KOPT-K1 (cell line): Measurements from ENCODE around the gene CD99.
"Not testable (repeated sequence)": the region's sequence is repeated elsewhere in the genome, so short reads cannot be mapped to it uniquely, and the experiment has no call there.

Source experiments
- H3K27ac ChIP-seq: fragments of 200-600 bp; sonication (generic); 2 replicates; pipeline ENCODE4 v1.5.1; 2016; ENCODE audit warnings: antibody characterized with exemption, mild to moderate bottlenecking, low read depth, low read length; ENCODE audit not compliant: poor library complexity, severe bottlenecking
- H3K36me3 ChIP-seq: fragments of 200-600 bp; sonication (generic); 2 replicates; pipeline ENCODE4 v1.5.1; 2017; ENCODE audit warnings: antibody characterized with exemption, mild to moderate bottlenecking, low read length, moderate library complexity; ENCODE audit not compliant: insufficient read depth
- H3K9me3 ChIP-seq: fragments of 200-600 bp; sonication (generic); 2 replicates; pipeline ENCODE4 v1.5.1; 2017; ENCODE audit warnings: antibody characterized with exemption, low read length, mild to moderate bottlenecking; ENCODE audit not compliant: insufficient read depth, poor library complexity, severe bottlenecking

Gene CD99

DNA sequence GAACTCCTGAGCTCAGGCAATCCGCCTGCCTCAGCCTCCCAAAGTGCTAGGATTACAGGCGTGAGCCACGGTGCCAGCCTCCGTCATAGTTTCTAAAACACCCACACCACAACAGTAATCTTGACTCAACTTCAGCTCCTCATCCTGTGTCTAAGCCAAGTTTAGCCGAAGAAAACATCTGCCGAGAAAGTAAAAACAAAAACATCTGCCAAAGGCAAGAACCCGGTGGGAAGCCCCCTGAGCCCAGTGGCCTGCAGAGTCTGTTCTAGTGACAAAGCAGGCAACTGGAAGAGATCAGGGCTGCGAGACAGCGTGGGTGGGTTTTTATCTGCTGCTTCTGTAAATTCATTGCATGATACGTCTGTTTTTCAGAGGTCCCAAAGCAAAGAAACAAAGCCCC, 26.6 kb upstream of the CD99 start:
- H3K9me3 ChIP-seq, result no peaks in the 10 kb centered on the region
- no peak overlapping the region for H3K27ac ChIP-seq
- H3K36me3 ChIP-seq, result no peaks in the 10 kb centered on the region; the same call in 1 of the 2 replicates

- H3K36me3 ChIP-seq, result no peaks in the 10 kb centered on the region; the same call in 1 of the 2 replicates
- no peak overlapping the region for H3K27ac ChIP-seq
- H3K9me3 ChIP-seq, result no peaks in the 10 kb centered on the region
Observed at GRCh38 chrX:2665387-2666304, 25.4 kb upstream of the CD99 start.

DNA sequence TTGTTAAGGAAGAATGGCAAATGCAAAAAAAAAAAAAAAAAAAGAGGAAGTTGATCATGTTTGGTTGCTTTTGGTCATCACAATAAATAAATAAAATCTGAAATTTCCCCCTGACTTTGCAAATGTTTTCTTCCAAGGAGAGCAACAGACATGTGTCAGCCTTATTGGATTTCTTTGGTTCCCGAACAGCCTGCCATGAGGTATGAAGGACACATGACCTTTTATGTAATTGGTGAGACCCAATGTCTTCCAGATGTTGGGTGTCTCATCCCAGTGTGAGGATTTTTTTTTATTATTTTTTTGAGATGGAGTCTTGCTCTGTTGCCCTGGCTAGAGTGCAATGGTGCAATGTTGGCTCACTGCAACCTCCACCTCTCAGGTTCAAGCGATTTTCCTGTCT, 24.6 kb upstream of the CD99 start:
- no peak overlapping the region for H3K27ac ChIP-seq

GRCh38 chrX:2670978-2671377, 20.1 kb upstream of the CD99 start:
- H3K27ac ChIP-seq, result no peak overlapping the region

More for the DNA sequence above, 24.6 kb upstream of the CD99 start:
- Histone ChIP-seq H3K36me3 (no peaks in the 10 kb centered on the region; the same call in 1 of the 2 replicates), H3K9me3 (no peaks in the 10 kb centered on the region)

GRCh38 chrX:2672084-2672483, 19.0 kb upstream of the CD99 start:
- no peak overlapping the region for H3K27ac ChIP-seq
- H3K9me3 ChIP-seq, result no peaks in the 10 kb centered on the region
- no peaks in the 10 kb centered on the region for H3K36me3 ChIP-seq

More at GRCh38 chrX:2670978-2671377, 20.1 kb upstream of the CD99 start:
- no peaks in the 10 kb centered on the region; the same call in 1 of the 2 replicates for H3K36me3 ChIP-seq
- H3K9me3 ChIP-seq, result no peaks in the 10 kb centered on the region

DNA sequence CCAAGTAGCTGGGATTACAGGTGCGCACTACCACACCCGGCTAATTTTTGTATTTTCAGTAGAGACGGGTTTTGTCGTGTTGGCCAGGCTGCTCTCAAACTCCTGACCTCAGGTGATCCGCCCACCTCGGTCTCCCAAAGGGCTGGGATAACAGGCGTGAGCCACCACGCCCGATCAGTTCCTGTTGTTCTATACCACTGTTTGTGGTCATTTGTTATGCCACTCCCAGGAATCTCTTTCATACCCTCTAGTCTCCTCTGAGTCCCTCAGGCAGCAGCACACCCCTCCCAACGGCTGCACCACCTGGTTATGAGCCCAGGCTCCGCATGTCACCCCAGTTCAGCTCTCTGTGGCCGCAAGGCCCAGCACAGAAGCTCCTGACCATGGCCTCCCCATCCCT, 17.5 kb upstream of the CD99 start:
- H3K27ac ChIP-seq, result no peak overlapping the region
- no peaks in the 10 kb centered on the region for H3K9me3 ChIP-seq
- no peaks in the 10 kb centered on the region for H3K36me3 ChIP-seq

DNA sequence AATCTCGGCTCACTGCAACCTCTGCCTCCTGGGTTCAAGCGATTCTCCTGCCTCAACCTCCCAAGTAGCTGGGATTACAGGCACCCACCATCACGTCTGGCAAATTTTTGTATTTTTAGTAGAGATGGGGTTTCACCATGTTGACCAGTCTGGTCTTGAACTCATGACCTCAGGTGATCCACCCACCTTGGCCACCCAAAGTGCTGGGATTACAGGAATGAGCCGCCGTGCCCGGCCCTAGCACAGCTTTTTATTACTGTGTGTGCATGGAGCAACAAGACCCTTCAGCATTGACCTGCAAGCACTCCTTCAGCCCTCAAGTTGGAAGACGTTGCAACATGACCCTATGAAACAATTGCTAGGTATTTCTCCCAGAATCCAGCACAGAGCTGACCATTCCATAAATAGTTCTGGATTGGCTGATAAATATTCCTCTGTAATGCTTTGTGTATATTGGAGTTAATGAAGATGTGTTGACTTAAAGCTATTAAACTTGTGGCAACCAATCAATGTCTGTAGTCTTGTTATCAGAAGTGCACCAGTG, 15.4 kb upstream of the CD99 start:
- not testable (repeated sequence) for H3K9me3 ChIP-seq, H3K36me3 ChIP-seq, H3K27ac ChIP-seq

DNA sequence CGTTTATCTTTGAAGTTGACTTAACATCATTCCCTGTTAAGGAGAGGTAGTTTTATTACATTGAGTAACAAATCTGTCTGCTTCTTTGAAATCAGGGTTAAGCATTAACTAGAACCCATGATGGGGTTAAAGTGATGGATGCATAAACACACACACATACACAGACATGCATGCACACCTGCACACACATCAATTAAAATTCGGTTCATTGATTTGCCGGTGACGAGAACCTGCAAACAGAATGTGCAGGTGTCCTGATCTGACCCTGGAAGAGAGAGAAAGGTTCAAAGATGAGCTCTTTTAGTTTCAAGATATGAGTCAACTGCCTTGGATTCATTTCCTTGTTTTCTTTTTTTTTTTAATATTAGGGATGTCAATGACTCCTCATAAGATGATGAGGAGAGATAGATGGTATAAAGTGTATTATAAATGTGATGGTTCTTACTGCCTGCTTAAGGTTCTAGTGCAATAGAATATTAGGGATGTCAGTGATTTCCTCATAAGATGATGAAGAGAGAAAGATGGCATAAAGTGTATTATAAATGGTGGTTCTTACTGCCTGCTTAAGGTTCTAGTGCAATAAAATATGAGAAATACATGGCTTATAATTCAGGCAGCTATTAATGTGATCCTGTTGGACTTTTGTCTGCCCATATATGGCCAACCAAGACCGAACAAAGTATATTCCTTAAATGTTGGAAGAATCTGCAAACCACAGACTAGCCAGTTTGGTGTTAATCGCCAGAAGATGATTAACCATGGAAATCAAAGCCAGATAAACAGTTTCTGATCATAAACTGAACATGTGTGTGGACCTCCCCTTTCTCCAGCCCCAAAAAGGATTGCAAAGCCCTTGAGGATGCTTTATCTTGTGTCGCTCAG, 14.1 kb upstream of the CD99 start:
- Histone ChIP-seq H3K9me3 (no peaks in the 10 kb centered on the region), H3K27ac (no peak overlapping the region), H3K36me3 (no peaks in the 10 kb centered on the region)

- no peaks in the 10 kb centered on the region for H3K36me3 ChIP-seq
- no peak overlapping the region for H3K27ac ChIP-seq
- H3K9me3 ChIP-seq, result no peaks in the 10 kb centered on the region
Observed at GRCh38 chrX:2677764-2678163, 13.3 kb upstream of the CD99 start.

- H3K36me3 ChIP-seq, result no peaks in the 10 kb centered on the region
- no peaks in the 10 kb centered on the region for H3K9me3 ChIP-seq
- H3K27ac ChIP-seq, result no peak overlapping the region
Observed at GRCh38 chrX:2678583-2678982, 12.5 kb upstream of the CD99 start.

DNA sequence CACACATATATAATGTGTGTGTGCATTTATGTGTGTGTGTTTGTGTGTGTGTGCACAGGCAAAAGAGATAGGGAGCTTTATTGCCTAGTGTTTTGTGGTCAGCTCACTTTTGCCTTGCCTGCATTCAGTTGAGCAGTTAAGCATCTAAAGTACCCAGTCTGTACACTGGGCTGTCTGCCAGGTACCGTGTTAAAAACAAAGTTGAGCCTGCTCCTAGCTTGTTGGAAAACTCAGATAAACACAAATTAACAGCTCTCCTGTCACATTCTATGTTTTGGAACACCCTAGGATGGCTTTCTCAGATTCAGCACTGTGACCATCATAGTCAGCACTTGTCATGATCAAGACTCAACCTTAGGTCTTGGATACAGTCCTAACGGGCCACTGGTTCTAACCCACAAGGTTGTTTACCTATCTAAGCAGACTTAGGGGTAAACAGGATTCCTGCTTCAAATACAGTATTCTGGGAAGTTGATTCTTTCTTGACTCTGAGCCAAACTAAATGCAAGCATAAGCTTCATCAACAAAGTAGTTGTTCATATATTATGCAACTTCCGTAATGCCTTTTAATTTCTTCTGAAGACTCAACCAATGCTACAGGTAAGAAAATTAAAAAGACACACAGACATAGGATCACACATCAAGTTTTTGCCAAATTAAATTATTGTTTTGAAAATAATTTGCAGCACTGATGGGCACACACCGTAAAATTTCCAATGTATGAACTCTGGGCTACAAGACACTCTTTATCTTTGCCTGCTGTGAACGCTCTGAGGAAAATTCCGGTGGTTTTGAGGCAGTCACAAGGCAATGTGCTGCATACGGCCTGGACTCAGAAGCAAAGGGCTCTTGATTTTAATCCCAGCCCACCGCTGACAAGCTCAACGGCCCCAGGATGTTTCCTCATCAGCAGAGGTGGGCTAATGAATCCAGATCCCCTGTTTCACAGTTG, 11.3 kb upstream of the CD99 start:
- H3K9me3 ChIP-seq, result no peaks in the 10 kb centered on the region
- H3K27ac ChIP-seq, result no peak overlapping the region
- H3K36me3 ChIP-seq, result no peaks in the 10 kb centered on the region

GRCh38 chrX:2680486-2681348, 10.4 kb upstream of the CD99 start:
- Histone ChIP-seq H3K27ac (no peak overlapping the region), H3K36me3 (no peaks in the 10 kb centered on the region), H3K9me3 (no peaks in the 10 kb centered on the region)

DNA sequence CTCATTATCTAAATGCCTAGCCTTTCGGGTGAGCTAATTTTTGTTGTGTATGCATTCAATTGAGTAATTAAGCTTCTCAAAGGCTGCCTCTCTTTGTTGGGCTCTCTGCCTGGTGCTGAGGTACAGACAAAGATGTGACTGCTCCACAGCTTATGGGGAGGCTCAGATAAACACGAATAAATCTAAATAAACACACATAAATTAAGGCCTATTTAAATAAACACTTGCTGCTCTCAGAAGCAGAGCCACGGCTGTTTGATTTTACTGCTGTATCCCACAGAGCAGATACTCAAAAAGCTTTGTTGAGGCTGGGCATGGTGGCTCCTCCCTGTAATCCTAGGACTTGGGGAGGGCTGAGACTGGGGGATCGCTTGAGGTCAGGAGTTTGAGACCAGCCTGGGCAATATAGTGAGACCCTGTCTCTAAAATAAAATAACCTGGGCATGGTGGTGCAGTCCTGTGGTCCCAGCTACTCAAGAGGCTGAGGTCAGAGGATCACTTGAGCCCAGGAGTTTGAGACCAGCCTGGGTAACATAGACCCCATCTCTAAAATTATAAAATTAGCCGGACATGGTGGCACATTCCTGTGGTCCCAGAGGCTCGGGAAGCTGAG, 8.4 kb upstream of the CD99 start:
- no peak overlapping the region for H3K27ac ChIP-seq
- no peaks in the 10 kb centered on the region for H3K36me3 ChIP-seq
- no peaks in the 10 kb centered on the region for H3K9me3 ChIP-seq
